Mesenteric fat pad (tissue), 1 donor: ENCODE measurements around the gene POLR3GL. TPM values are rescaled to one million over a fixed set of nuclear protein-coding genes. Genes with fewer than 3 reads are reported as not detected.
"Not testable (repeated sequence)": the region's sequence is repeated elsewhere in the genome, so short reads cannot be mapped to it uniquely, and the experiment has no call there.

Experiments used
- DNase-seq: peaks from one replicate; pipeline ENCODE4 v3.0.0-alpha.2; 2020; ENCODE audit warnings: low spot score
- long read RNA-seq: library from polyadenylated mRNA; unstranded; transcript quantifications from one replicate; pipeline ENCODE4 v2.0.0, GENCODE V29; 2020
- total RNA-seq: library from RNA; stranded (reverse); fragmentation: NEBNext Ultra II Directional; extraction: Animal tissue kit (Norgen Biotek cat#: 25700); gene quantifications from one replicate; pipeline ENCODE4 v1.2.1, GENCODE V29; 2021
- donor health status: DM: yes; HTN: yes; CAD: no.

Gene POLR3GL, protein sequence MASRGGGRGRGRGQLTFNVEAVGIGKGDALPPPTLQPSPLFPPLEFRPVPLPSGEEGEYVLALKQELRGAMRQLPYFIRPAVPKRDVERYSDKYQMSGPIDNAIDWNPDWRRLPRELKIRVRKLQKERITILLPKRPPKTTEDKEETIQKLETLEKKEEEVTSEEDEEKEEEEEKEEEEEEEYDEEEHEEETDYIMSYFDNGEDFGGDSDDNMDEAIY
- 30.7 TPM for total RNA-seq
- long read RNA-seq, transcript POLR3GL-202 (8 exons, 1,165 nt): major isoform, 16 of 23 reads
- long read RNA-seq, partial matches to known transcripts: 3 of 23 reads
- long read RNA-seq, other reads (novel, unspliced or antisense): 2 of 23 reads

DNA sequence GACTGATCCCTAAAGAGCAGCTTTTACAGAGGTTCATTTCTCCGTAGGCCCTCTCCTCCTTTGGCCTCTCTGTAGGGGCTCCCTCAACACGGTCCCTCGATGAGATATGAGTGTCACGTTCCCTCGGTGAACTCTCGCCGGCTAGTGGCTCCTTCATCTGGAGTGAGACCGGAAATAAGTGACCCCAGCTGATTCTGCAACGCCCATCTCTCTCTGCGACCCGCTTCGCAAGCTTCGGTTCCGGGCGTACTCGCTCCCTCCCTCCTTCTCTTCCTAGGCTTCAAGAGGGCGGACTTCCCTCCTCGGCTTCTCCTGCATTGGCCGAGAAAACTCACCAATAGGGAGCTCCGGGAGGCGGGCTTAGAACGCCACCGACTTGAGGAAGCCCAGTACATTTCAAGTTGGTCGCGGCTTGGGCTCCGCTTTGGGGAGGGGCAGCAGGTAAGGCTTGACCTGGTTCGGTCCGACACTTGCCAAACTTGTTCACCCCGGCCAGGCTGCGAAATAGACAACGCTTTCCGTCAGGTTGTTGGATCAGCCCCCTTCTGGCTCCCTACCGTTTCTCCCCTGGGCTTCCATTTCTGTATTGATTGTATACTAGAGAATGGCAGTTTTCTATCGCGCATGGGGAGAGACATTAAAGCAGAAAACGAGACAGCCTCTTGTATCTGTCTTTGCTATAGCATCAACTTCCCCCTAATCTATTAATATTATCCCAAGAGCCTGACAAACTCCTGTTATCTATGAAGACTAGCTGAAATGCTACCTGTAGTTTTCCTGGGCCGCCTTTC lies at the start of gene POLR3GL, which contains the start of gene ANKRD34A:
POLR3GL (plus strand) TSS at position 363 of the 791 bp plus-strand sequence. CDS start 10,176 bp downstream, outside the sequence.
ANKRD34A (minus strand) TSS at position 248 of the 791 bp plus-strand sequence. CDS start 2,816 bp downstream, outside the sequence.
- peak; percentile 96 for DNase-seq

DNA sequence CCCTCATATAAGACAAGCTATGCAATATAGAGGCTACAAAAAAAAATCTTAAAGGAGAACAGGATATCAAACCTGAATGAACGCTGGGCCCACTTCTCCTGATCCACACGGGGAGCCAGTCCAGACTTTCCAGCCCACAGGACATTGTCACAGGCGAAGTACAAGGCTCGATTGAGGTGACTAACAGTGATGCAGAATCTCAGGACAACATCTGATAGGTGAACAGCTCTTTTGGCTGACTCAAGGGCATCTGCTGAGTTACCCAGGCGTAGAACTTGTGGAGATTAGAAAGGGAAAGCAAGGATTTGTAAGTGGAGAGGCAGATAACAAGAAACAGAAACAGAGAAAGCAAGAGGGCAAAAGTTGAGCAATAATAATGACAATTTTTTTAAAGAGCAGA lies 47.7 kb upstream of the POLR3GL start:
- DNase-seq: peak; percentile 24

DNA sequence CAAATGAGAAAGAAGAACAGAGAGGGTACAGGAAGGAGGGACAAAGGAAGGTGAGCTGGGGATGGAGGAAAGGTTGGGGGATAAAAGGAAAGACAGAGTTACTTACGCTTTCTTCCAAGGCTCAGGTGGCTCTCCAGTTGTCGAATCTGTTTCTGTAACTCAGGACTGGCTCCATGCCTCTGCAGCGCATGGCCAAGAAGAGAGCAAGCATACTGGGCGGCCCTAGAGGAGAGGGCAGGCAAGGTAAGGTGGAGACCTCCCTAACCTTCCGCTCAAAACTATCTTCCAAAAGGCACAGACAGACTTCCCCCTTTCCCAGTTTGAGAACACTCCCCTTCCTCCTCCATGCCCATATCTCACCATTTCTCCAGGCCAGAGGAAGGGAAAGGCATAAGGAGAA lies 46.9 kb upstream of the POLR3GL start:
- peak; percentile 41 for DNase-seq

DNA sequence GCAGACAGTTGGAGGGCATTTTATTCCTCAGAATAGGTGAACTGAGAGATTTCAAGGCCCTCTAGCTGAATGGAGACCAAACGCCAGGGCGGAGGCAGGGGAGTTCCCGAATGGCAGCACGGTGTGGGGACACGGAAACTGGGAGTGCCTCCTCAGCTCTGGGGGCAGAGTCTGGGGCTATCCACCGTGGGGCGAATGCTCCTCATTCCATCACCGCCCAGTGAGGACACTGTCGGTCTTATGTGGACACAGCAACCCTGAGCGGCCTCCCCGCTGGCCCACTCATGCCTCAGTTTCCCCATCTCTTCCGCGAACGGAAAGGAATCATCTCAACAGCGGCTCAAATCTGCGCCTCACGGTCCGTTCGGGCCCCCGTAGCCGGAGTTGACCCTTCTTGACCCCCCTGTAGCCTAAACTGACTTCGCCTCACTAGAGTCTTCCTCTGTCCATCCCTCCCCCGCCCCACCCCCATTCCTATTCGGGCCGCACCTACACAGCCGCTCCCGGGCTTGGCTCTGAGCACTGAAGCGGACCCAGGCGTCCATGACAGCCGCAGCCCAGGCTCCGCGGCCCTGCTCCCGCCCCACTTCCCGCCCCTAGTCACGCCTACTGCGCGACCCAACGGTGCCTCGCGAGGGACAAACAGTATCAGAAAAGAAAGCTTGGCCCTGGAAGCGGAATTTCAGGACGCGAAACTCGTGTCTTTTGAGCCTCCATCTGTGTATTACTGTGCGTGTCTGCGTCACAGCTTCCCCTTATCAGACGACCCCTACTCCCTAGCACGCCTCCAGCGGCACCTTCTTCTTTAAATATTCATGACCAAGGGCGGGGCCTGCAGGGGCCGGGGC lies 46.1 kb upstream of the POLR3GL start, which contains the start of gene PEX11B:
PEX11B (minus strand) TSS at position 574 of the 848 bp plus-strand sequence; CDS start at position 545, 29 bp downstream.
- peak; percentile 96 for DNase-seq

DNA sequence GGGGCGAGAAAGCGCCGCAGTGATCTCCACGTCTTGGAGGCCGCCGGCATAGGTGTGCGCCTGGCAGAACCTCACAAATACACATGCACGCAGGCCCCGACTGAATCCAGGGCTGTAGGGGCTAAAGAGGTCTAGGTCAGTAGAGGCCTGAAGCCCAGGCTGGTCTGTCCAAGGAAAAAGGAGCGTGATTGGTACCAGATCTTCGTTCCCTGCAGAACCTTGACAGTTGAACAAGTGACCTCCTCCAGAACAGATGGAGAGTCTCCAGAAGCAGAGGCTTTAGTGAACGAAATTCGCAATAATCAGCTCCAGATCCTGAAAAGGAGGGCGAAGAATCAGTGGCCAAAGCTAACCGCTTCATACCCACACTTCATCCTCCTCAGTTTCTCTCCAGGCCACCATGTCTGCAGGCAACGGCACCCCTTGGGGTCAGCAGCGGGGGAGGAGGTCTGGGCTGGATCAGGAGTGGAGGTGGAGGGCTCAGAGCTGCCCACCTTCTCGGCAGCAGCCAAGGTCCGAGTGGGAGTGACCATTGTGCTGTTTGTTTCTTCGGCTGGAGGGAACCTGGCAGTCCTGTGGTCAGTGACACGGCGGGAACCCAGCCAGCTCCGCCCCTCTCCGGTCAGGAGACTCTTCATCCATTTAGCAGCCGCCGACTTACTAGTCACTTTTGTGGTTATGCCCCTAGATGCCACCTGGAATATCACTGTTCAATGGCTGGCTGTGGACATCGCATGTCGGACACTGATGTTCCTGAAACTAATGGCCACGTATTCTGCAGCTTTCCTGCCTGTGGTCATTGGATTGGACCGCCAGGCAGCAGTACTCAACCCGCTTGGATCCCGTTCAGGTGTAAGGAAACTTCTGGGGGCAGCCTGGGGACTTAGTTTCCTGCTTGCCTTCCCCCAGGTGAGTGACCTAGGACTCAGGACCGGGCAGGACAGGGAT lies 45.2 kb upstream of the POLR3GL start:
- DNase-seq: peak; percentile 89

DNA sequence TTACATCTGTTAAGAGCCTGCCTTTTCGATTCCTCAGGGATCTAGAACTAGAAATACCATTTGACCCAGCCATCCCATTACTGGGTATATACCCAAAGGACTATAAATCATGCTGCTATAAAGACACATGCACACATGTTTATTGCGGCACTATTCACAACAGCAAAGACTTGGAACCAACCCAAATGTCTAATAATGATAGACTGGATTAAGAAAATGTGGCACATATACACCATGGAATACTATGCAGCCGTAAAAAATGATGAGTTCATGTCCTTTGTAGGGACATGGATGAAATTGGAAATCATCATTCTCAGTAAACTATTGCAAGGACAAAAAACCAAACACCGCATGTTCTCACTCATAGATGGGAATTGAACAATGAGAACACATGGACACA lies 44.2 kb upstream of the POLR3GL start:
- not testable (repeated sequence) for DNase-seq

DNA sequence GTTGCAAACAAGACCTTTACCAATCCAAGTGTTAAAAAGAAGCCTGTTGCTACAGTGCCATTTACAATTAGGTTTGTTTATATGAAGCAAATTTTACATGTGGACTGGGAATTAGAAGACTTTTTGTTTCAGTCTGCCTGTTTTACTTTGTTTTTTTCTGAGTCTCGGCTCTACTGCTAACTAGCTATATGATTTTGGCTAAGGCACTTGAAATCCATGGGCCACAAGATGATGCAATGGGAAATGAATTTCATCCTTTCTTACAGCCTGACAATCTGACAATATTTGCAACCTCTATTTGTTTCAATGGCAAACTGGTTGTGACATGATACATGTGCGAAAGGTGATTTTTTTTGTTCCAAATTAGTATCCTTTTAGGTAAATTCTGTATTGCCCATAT lies 42.2 kb upstream of the POLR3GL start:
- no peak for DNase-seq

DNA sequence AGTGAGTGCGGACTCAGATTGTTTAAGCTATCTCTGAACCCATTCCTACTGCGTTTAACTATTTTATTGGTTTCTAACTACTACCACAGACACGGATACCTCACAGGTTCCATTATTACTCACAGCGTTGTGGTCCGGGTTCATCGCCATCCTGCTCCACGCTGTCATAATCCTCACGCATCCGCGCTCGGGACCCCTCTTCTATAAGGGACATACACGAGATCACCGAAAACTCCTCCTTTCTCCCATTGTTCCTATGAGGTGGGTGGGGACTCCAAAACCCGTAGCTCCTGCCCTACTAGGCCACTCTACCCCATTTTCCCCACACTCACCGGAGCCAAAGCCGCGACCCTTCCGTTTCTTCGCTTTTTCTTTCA lies 37.8 kb upstream of the POLR3GL start:
- DNase-seq: no peak

DNA sequence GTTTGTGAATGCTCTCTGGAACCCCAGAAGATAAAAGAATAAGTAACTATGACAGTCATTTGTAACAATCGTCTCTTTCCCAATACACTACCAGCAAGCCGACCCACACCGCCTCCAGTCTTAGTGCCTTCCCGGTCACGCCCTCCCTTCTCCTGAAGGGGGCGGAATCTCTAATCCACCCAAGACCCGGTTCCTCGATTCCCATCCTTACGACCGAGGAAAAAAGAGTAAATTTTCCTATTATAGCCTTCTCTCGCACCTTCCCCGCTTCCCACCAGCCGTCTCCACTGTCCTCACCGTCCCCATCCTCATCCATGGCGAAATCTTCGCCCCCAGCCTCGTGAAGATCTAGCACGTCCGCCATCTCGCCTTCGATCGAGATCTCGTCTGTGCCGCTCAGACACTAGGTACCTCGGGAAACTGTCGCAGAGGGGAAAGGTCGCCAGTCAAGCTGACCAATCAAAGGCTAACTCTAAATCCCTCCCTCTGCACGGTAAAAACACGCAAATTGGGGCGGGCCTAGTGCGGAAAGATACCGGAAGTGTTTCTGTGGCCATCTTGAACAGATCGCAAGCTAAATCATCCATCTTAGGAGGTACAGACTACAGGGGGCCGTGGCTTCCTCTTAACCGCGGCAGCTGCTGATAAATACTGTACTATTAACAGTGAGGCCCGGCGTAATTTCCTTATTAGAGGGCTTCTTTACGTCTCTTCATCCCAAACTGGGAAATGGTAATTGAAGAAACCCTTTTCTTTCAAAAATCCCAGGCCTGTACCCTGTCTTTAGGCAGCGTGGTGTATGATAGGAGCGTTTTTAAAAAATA lies 37.2 kb upstream of the POLR3GL start, which contains the start of gene RBM8A:
RBM8A (minus strand) TSS at position 422 of the 824 bp plus-strand sequence; CDS start at position 364, 58 bp downstream.
- peak; percentile 93 for DNase-seq

DNA sequence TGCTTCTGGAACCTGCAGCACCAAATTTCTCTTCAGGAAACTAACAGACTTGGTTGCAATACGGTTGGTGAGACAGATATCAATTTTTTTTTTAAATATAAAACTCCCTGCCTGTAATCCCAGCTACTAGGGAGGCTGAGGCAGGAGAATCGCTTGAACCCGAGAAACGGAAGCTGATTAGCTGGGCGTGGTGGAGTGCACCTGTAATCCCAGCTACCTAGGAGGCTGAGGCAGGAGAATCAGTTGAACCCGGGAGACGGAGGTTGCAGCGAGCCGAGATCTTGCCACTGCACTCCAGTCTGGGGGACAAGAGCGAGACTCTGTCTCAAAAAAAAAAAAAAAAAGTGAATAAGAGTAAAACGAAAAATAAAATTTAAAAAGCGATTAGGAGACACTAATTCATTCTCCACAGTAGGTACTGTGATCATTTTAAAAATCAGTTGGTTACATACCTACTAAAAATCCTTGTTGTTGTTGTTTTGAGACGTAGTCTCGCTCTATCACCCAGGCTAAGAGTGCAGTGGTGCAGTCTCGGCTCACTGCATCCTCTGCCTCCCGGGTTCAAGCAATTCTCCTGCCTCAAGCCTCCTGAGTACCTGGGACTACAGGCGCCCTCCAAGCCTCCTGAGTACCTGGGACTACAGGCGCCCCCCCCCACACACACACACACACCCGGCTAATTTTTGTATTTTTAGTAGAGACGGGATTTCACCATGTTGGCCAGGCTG lies 36.4 kb upstream of the POLR3GL start:
- DNase-seq: peak; percentile 22

DNA sequence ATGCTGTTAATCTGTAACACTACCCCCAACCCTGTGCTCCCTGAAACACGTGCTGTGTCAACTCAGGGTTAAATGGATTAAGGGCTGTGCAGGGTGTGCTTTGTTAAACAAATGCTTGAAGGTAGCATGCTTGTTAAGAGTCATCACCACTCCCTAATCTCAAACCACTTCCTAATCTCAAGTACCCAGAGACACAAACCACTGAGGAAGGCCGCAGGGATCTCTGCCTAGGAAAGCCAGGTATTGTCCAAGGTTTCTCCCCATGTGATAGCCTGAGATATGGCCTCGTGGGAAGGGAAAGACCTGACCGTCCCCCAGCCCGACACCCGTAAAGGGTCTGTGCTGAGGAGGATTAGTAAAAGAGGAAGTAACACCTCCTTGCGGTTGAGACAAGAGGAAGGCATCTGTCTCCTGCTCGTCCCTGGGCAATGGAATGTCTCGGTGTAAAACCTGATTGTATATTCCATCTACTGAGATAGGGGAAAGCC lies 31.9 kb upstream of the POLR3GL start:
- peak; percentile 9 for DNase-seq

DNA sequence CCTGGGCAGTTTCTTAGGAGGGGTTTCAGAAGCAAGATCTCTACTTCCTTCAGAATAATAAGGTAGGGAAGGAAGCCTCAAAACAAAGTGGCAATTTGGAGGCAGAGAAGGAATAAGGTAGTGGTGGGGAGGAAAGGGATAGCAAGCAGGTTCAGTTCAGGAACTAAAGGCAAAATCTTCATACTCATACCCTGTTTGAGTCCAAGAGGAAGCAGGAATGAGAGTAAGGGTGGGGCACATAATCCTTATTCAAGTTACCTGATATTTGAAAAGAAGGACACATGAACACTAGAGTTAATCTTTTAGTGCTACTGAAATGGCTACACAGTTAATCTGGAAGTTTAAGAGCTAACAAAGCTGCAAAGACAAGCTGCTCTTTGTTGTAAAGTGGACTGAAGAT lies 28.8 kb upstream of the POLR3GL start:
- no peak for DNase-seq

DNA sequence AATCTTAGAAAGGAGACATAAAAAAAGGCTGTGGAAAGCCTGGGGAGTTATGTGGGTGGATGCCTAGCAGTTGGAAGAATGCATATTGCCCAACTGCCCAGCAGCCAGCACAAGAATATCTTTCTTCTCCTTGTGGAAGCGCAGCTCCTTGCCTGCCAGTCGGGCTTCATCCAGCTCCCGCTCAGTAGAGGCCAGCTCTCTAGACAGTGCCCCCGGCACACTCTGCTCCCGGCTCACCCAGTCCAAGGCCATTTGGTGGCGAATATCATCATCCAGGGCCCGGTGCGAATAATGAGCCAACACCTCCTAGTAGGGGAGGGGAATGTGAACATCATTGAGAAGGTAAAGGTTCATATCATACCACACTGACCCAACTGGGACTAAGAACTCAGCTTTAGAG lies 28.2 kb upstream of the POLR3GL start:
- peak; percentile 53 for DNase-seq

DNA sequence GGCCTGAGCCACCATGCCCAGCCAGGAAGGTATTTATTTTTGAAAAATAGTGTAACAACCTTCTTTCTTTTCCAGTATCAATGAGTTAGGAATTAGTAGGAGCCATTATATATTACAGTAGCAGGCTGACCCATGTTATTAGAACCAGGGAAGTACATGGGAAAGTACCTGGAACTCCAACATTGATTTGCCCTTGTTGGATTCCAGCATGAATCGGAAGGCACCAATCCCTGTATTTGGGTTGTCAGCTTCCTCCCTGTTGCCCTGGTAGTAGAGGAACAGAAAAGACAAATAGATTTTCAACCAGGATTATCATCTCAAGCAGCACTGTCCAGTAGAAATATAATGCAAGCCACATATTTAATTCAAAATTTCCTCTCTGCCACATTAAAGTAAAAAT lies 27.1 kb upstream of the POLR3GL start:
- DNase-seq: no peak

DNA sequence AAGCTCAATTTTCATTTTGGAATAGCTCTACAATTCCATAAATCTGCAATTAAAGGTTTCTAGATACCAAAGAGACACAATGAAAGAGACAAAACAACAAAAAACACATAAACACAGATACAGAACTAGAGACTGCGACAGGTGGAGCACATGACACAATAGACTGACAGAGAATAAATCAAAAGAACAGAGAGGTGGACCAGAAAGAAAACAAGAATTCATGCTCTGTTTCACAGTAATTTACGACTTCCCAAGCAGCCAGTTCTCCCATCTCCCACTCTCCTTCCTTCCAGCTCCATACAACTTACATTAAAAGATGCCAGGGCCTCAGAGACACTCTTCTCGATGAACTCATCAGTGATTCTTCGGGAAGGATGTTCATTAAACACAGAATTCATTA lies 22.1 kb upstream of the POLR3GL start:
- peak; percentile 30 for DNase-seq

DNA sequence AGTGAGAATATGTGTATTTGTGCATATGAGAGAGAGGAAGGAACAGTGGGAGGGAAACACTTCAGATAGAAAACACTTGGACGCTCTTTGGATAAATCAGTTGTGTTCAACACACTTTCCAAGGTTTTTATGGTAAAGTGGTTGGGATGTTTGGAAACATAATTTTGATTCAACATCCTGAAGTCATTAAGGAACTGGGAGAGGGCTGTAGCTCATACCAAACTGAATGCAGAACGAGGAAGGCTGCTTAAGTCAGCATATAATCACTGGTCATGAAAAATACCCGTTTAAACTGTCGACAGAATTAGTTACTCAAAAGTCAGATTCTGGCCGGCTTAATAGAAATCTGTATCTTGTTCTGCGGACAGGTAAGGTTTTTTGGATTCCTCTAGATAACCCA lies 21.6 kb upstream of the POLR3GL start:
- no peak for DNase-seq

DNA sequence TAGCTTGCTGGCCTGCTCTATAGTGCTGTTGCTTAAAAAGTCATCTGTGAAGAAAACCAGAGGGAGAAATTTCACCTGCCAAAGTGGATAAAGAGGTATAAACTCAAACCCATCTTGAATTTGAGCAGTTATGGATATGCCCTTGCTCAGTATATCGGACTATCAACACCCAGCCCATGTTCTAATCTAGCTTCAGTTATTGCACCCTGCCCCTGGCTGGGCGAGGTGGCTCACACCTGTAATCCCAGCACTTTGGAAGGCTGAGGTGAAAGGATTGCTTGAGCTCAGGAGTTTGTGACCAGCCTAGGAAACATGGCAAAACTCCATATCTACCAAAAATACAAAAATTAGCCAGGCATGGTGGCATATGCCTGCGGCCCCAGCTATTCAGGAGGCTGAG lies 20.0 kb upstream of the POLR3GL start:
- DNase-seq: peak; percentile 16

DNA sequence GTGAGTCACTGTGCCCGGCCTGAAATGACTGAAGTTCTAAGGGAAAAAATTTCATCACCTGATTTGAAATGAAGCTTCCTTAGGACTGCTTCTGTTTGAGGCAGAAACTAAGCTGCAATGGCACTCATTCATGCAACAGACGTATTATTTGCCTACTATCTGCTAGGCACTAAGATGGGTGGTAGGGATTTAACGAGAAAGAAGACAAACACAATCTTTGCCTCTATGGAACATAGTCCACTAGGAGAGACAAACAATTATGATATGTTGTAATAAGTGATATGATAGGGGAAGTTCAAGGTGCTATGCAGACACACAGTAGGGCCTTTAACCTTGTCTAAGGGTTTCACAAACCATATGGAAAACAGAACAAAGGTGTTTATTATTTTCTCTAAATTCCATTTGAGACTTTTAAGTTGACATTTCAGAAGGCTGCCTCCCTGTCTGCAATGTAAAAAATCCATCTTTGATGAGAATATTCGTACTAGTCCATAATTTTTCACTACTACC lies 18.0 kb upstream of the POLR3GL start:
- no peak for DNase-seq
